Measurements from ENCODE around the gene KRT85.

DNA sequence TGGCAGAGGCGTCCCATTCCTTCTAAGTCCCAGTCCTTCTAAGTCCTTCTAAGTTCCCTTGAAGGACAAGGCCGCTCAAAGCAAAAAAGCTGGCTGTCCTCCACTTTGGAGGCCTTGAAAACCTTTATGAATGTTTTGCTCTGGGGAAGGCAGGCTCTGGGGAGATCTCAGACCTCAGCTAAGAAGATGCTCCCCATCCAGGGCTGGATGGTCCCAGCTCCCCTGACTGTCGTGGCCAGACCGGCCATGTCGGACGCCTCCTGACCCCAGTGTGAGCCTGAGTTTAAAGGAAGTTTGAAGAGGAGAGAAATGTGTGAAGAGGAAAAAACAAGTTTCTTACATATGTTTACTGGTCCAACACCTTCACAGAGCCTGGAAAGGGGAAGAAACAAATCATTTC is 12.3 kb upstream of the KRT85 start:
- no peak for TF ChIP-seq CCAR2 (optimal IDR thresholded peaks at IDR 0.05; ENCODE audit: low read depth, low read length)
- TF ChIP-seq CENPX (CRISPR knock-in tag; IDR thresholded peaks at IDR 0.05) = no peak
- no peak for TF ChIP-seq ZNF160 (CRISPR knock-in tag; IDR thresholded peaks at IDR 0.05)
- TF ChIP-seq POLR2AphosphoS5 (IDR thresholded peaks at IDR 0.05; ENCODE audit: low read depth, low read length) = no peak
- no peak for TF ChIP-seq NR2C2 (CRISPR knock-in tag; IDR thresholded peaks at IDR 0.05; ENCODE audit: borderline replicate concordance)
- TF ChIP-seq PAX8 (CRISPR knock-in tag; IDR thresholded peaks at IDR 0.05; ENCODE audit: borderline replicate concordance) = no peak
- no peak for TF ChIP-seq YY1 (IDR thresholded peaks at IDR 0.05; ENCODE audit: insufficient read depth, insufficient replicate concordance, low read depth, low read length)
- TF ChIP-seq, protein P1, sequence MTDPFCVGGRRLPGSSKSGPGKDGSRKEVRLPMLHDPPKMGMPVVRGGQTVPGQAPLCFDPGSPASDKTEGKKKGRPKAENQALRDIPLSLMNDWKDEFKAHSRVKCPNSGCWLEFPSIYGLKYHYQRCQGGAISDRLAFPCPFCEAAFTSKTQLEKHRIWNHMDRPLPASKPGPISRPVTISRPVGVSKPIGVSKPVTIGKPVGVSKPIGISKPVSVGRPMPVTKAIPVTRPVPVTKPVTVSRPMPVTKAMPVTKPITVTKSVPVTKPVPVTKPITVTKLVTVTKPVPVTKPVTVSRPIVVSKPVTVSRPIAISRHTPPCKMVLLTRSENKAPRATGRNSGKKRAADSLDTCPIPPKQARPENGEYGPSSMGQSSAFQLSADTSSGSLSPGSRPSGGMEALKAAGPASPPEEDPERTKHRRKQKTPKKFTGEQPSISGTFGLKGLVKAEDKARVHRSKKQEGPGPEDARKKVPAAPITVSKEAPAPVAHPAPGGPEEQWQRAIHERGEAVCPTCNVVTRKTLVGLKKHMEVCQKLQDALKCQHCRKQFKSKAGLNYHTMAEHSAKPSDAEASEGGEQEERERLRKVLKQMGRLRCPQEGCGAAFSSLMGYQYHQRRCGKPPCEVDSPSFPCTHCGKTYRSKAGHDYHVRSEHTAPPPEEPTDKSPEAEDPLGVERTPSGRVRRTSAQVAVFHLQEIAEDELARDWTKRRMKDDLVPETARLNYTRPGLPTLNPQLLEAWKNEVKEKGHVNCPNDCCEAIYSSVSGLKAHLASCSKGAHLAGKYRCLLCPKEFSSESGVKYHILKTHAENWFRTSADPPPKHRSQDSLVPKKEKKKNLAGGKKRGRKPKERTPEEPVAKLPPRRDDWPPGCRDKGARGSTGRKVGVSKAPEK (CRISPR knock-in tag; IDR thresholded peaks at IDR 0.05; ENCODE audit: borderline replicate concordance) = no peak
- TF ChIP-seq, protein P2, sequence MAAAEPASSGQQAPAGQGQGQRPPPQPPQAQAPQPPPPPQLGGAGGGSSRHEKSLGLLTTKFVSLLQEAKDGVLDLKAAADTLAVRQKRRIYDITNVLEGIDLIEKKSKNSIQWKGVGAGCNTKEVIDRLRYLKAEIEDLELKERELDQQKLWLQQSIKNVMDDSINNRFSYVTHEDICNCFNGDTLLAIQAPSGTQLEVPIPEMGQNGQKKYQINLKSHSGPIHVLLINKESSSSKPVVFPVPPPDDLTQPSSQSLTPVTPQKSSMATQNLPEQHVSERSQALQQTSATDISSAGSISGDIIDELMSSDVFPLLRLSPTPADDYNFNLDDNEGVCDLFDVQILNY (CRISPR knock-in tag; conservative IDR thresholded peaks at IDR 0.05) = no peak
- TF ChIP-seq FOXK1 (CRISPR knock-in tag; IDR thresholded peaks at IDR 0.05; ENCODE audit: borderline replicate concordance, low read depth) = no peak
- TF ChIP-seq ZNF253 (CRISPR knock-in tag; IDR thresholded peaks at IDR 0.05; ENCODE audit: borderline replicate concordance) = no peak
